SK-N-MC (cell line): Measurements from ENCODE around the gene ORC2.

Experiments used
- EZH2 ChIP-seq: fragments of 200-600 bp; sonication (generic); IDR thresholded peaks from one replicate; pipeline ENCODE4 v1.6.1; 2017; ENCODE audit warnings: antibody characterized with exemption
- FOXP2 ChIP-seq: optimal IDR thresholded peaks from 2 replicates; pipeline ENCODE3; 2011; ENCODE audit warnings: mild to moderate bottlenecking, moderate library complexity; ENCODE audit not compliant: insufficient read depth; ENCODE audit errors: extremely low read length, control extremely low read depth
- POLR2AphosphoS5 ChIP-seq: IDR thresholded peaks from 2 replicates; pipeline ENCODE4 v1.6.1; 2012; ENCODE audit warnings: mild to moderate bottlenecking, low read depth, low read length, borderline replicate concordance

DNA sequence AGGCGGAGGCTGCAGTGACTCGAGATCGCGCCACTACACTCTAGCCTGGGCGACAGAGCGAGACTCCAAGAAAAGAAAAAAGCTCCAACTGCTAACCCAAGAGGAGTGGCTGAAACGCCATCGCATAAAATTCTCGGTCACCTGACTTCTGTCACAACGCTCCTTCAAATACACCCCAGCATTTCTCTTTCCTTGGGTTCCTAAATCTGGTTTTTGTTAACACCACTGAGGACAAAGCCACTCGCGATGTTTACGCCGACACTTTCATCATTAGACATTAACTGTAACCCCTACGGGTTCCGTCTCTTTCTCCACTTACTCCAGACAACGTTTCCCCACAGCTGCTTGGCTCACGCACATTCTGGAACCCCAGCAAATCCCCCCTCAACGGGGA lies 99.7 kb downstream of the ORC2 start:
- TF ChIP-seq EZH2: no peak
- TF ChIP-seq POLR2AphosphoS5: no peak
- TF ChIP-seq FOXP2: no peak
